Bone marrow (tissue), 2 donors: ENCODE results near the gene BSN.
"Not testable (repeated sequence)": the region's sequence is repeated elsewhere in the genome, so short reads cannot be mapped to it uniquely, and the experiment has no call there.

Experiments used
- DNase-seq, 2 donors: peaks; one replicate each; lab custom pipeline; 2025; lab: John Stamatoyannopoulos, UW

BSN gene

DNA sequence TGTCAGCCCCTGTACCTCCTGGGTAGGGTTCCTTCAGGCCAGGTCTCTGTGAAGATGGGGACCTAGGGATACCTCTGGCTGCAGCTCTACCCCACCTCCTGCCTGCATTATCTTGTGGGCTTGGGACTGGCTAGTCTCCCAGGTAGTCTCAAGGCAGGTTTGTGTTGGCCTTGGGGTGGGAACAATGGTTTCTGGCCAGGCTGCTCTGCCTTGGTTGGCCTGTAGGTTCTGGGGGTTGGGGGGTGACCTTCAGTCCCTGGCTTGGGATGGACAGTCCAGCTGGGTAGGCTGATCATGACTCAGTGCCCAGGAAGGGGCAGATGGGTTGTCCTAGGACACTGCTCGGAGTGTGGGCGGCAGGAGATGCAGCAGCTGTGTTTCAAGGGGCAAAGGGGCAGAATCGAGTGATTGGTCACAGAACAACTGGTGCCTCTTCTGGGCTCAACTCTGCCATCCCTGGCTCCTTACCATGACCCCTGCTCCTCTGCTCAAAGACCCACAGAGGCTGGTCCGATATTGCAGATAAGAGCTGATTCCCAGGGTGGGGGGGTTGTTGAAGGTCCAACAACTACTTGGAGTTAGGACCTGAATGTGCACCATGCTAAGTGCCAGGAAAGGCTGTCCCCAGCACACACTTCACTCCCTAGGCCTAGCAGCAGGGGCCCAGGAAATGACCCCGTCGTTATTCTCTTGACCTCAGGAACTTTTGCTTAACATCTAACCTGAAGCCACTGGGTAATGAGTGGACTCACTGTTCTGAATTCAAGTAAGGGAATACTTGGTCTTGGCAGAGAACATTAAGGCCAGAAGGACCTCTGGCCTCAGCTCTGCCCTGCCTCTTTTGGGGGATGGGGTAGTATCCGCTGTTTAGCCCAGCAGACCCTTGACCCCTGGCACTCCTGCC lies 18.1 kb upstream of the BSN start:
- no peak for DNase-seq

DNA sequence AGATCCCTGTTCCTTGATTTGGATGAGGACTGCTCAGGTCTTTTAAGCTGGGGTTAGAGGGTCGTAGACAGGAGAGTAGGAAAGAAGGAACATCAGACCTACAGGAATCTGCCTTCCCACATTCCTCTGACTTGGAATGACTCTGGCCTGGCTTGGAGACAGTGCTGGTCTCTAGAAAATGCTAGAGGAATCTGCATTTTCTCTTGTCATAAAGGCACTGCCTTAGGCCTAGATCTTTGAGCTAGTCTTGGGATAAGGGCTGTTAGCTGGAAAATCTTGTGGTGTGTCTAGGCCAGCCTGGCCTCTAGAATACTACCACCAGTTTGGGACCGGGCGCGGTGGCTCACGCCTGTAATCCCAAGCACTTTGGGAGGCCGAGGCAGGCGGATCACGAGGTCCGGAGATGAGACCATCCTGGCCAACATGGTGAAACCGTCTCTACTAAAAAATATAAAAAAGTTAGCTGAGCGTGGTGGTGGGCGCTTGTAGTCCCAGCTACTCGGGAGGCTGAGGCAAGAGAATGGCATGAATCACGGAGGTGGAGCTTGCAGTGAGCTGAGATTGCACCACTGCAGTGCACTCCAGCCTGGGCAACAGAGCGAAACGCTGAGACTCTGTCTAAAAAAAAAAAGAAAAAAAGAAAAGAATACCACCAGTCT lies 17.3 kb upstream of the BSN start:
- DNase-seq = no peak

DNA sequence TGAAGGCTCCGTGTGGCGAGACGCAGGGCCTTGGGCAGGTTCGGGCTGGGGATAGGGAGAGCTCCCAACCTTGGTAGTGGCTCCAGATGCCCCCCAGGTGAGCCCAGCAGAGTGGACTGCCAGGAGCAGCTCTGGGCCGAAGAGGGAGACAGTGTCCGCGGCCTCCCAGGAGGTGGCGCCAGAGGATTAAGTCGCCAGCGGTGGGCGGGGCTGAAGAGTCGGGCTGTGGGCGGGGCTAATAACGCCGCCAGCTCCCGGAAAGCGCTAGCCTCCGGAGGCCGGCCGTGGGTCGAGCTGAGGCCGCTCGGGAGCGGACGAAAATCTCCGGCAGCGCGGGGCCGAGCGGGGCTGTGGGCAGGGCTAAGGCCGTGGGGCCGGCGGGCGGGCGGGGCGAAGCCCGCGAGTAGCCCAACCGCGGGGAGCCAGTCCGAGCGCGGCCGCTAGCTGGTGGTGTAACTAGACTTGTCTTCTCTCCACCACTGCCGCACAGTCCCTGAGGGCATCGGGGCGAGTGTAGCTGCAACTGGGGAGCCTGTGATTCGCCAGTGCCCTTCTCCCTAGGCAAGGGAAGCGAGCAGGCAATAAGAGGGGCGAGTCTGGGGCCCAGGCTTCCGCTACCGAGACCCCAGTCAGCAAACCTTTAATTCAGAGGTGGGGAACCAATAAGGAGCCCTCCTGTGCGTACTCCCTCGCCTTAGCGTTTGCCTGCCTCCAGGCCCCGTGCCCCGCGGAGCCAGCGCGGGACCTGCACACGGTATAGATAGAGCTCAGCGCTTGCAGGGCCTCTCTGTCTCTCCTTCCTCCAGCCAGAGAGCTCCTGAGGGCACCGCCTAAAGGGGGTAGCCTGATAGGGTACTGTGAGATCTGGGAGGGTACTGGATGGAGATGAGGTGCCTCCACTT lies 14.4 kb upstream of the BSN start:
- peak; percentile 67 to 90 for DNase-seq

DNA sequence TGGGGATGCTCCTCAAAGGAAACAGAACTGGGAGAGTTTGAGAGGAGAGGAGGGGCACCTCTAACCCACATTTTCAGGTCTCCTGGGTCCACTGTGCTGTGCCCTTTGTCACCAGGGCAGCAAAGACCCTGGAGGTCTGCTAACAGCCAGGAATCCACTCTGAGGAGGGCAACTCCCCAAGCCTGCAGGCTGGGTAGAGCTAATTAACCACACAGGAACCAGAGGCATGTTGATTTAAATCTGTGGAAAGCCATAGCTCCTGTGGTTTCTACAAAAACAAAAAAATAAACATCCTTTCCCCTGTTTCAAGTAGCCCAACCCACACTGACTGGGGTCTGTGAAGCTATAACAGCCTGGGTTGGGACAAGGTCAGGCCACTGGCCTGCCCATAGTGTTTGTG lies 2.2 kb upstream of the BSN start:
- DNase-seq = no peak

DNA sequence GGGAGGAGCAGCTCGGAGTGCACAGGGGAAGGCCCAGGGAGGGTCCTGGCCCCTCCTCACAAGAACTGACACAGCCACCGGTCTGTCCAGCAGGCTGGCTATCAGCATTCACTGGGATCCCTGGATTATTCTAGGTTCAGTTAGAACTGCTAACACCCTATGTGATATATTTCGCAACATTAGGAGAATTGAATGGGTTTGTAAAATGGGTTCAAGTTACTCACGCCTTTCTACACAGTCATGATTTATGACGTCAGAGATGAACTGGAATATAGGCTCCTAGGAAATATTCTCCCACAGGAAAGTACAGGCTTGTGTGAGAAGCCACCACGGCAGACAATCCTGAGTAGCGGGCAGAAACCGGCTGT lies 969 bp upstream of the BSN start:
- no peak for DNase-seq

DNA sequence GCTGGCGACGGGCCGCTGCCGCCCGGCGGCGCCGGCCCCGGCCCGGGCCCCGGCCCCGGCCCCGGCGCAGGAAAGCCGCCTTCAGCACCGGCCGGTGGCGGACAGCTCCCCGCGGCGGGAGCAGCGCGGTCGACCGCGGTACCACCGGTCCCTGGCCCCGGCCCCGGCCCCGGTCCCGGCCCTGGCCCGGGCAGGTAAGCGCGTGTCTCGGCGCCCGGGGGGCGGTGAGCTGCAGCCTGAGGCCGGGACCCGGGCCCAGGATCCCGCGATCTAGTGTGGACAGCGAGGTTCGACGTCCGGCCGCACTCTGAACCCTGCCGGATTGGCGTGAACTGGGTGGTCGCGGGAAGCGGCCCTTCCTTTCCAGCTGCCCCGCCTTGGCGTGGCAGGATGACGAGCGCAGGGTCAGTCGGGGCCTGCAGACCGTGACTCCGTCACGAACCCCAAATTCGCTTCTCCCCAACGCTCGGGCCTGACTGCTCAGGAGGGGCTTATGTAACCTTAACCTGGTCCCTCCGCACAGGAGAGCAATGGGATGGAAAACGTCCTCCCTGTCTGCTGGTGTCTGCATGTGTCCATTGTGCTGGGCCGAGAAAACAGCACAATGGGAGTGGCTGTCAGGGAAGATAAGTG lies 472 bp downstream of the BSN start:
- DNase-seq = no peak

DNA sequence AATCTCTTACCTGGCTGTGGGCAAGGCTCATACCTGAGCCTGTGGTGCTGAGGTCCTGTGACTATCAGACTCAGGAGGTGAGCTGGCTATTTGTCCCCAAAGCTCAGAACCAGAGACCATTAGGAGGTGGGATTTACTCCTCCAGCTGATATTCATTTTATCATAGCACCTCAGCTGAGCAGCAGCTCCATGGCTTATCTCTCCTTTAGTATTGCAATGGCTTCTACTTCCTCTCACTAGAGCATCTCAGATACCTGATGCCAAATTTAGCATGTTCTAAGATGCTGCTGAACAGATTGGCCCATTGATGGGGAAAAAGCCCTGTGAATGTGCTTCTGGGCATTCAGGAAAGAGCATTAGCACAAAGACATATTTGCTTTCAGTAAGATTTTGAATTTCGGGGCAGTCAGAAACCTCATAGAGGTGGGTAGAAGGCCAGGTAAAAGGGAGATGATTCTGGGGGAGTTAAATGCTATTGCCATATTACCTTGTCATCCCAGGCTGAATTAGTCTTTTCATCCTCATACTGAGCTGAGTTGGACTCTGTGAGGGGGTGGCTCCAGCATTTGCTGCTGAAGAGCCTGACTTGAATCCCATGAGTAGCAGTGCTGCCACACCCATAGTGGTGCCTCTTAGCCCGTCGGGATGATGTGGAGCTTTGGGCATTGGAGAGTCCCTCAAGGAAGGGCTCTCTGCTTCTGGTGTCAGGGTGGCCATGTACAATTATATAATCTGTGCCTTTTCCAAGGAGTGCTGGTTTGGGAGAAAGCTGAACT lies 2.4 kb downstream of the BSN start:
- DNase-seq = no peak

DNA sequence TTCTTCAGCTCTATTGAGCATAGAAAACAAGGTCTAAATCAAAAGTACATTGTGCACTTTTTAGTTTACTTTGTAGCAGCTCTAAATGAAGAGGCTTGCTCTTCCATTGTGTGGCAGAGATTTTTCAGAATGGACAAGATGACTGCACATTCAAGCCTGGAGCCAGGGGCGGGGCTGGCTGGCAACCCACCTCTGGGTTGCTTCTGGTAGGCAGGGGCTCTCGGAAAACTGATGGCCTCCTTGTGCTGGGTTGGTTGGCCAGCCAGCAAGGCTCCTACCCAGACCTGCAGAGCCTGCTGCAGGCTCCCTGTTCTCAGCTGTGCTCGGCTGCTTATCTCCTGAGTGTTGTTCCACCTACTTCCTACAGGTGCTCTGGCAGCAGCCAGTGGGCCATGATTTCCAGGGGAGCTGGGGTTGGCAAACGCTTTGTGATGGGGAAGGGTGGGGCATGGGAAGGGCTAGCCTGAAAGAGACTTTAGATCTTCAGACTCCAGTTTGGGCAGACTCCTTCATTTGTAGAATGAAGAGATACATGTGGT lies 8.8 kb downstream of the BSN start:
- no peak for DNase-seq

DNA sequence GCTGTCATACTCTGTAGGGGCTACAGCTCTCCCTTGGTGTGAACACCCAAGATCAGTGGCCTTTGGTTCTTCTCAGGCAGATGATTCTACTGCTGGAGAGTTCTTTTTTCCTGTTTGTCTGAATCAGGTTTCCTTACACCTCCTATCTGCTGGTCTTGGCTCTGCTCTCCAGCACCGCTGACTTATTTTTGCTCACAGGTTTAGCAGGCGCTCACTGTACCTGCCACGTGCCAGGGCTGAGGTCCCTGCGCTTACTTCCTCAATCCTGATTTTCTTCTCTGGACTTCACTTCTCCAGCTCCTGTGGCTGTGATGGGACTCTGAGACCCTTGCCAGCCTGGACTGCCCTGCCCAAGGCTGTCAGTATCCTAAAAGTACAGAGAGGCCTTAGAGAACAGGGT lies 9.5 kb downstream of the BSN start:
- no peak for DNase-seq

DNA sequence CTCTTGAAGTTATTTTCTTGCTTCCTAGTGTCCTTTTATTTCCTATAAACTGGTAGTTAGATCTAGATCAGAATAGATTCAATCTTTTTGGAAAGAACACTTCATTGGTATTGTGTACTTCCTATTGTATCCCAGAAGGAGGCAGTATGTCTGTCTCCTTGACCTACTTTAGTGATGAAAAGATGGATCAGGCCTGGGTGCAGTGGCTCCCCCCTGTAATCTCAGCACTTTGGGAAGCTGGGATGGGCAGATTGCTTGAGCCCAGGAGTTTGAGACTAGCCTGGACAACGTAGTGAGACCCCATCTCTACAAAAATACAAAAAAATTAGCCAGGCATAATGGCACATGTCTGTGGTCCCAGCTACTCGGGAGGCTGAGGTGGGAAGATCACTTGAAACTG lies 12.0 kb downstream of the BSN start:
- DNase-seq = no peak

DNA sequence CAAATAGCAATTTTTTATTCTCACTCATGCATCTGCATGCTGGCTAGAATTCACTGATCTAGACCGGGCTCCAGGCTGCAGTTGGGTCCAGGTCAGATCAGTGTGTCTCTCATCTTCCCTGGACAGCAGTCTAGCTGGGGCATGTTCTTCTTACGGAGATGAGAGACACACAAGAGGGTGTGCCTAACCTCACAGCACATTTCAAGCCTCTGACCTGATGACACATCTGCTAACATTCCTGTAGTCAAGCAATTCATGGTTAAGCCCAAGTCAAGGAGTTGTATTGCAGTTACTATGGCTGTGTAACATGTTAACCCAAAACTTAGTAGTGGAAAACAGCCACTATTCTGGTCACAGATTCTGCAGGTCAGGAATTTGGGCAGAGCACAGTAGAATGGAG lies 13.1 kb downstream of the BSN start:
- DNase-seq = no peak

DNA sequence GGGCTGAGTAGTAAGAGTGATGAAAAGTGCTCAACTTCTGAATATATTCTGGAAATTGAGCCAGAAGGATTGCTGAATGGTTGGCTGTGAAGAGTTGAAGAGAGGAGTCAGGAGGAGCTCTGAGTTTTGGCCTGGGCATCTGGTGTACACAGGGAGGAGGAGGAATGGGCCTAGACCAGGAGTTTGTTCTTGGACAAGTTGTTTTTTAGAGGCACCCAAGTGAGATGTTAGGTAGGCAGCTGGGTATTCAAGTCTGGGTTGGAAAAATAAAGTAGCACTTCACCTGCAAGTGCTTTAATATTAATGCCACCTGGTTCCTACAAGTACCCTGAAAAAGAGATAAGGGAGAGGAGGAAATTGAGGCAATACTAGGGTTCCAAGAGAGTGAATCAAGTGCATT lies 14.7 kb downstream of the BSN start:
- DNase-seq = no peak

DNA sequence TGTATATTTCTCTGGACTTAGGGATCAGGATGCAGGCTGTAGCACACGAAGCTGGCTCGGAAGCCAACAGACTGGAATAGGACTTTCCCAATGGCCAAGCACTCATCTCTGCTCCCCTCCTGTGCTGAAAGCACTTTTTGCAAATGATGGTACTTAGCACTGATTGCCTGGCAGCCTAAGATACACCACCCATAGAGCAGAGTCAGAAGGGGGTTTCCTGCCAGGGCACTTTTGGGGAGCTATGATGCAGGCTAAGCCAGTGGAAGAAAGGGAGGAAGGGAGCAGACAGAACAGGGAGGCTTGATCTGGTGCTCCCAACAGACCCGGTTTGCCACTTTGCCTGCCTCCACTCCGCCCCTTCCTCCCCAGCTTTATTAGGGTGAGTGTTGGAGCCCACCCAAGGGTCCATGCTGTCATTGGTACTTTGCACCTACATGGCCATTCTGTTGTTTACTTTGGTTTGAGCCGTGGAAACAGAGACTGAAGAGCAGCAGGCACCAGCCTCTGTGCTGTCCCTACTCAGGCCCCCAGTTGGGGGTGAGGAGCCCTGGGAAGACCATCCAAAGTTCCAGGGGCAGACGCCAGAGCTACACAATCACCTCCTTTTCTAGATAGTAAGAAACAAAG lies 15.9 kb downstream of the BSN start:
- DNase-seq = no peak

DNA sequence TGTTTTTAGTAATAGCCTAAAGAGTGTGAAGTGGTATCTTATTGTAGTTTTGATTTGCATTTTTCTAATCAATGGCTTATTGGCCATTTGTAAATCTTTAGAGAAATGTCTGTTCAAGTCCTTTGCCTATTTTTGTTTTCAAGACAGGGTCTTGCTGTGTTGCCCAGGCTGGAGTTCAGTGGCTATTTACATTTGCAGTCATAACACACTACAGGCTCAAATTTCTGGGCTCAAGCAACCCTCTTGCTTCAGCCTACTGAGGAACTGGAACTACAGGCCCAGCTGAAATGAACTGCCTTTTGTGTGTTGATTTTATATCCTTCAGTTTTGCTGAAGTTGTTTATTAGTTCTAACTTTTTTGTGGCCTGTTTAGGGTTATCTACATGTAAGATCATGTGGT lies 27.9 kb downstream of the BSN start:
- DNase-seq = no peak

DNA sequence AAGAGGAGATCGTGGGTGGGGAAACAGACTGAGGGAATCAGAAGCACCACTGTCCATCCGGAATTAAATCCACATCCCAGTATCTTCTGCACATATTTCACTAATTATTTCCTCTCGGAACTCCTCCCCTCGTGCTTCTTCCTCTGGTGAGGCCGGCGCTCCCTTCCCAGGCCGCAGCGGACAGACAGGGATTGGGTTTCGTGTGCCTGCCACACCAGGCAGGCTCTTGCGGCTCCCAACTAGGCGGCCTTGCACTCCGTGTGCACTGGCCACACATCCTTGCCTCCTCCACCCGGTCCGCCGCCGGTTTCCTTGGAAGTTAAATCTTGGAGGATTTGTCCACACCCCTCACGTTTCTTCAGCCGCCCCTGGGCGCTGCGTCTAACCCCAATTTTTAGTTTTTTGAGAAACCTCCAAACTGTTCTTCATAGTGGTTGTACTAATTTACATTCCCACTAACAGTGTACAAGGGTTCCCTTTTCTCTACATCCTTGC lies 31.0 kb downstream of the BSN start:
- DNase-seq = not testable (repeated sequence)

DNA sequence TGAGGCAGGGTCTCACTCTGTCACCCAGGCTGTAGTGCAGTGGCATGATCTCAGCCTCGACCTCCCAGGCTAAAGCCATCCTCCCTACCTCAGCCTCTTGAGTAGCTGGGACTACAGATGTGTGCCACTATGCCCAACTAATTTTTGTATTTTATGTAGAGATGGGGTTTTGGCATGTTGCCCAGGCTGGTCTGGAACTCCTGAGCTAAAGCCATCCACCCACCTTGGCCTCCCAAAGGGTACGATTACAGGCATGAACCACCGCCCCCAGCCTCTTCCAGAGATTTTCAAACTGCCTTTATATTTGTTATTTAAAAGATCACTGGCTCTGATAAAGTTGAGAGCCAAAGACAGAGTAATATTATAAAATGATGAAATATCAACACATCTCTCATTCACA lies 37.3 kb downstream of the BSN start:
- DNase-seq = no peak

DNA sequence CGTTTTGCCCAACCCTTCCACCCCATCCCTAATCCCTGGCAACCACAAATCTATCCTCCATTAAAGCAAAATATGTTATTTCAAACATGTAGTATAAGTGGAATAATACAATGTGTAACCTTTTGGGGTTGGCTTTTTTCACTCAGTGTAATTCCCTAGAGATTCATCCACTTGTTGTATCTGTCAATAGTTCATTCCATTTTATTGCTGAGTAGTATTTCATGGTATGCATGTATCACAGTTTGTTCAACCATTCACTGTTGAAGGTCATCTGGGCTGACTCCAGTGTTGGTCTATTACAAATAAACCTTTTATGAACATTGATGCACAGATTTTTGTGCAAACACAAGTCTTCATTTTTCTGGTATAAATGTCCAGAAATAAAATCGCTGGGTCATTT lies 38.8 kb downstream of the BSN start:
- DNase-seq = no peak

DNA sequence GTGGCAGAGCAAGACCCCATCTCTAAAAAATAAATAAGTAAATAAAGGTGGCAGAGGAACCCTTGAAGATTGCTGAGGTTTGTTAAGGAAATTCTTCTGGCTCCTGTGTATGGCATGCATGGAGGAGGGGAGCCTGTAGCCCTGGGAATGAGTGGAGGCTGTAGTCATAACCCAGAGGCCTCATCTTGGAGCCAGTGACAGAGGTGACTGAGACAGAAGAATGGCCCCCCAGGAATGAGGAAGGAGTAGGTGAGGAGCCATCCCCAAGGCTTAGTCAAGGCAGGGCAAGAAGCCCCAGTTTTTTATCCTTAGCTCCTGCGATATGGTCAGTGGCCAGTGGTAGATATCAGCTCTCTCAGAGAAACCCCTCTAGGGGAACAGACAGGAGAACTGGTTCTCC lies 46.5 kb downstream of the BSN start:
- no peak for DNase-seq

DNA sequence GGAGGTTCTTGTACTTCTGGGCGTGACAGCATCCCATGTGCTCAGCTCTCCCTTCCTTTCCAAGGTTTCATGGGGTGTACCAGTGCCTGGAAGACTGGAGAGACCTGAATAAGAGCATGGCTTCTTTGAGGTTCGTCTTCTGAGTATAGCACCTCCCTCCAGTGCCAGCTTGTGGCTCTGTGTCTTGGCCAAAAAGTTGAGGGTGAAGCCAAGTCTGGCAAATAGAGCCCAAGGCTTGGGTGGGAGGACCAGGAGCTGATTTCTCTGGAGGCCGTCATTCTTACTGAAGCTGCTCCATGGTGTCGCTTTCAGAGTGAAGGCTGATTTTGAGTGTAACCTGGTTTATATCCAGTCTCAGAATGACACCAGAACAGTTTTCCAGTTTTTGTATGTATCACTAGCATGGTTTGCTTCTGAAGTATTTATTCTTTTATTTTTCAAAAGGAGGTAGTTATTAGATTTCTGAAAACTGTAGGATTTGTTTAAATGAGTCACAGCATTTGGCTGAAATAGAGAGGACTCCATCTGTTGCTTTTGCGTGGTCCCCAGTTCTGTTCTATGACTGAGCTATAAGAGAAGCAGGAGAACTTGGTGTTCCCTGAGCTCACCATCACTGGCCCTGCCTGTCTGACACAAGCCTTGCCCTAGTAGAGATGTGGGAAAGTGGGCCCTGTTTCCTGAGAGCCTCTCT lies 47.2 kb downstream of the BSN start:
- DNase-seq = no peak

DNA sequence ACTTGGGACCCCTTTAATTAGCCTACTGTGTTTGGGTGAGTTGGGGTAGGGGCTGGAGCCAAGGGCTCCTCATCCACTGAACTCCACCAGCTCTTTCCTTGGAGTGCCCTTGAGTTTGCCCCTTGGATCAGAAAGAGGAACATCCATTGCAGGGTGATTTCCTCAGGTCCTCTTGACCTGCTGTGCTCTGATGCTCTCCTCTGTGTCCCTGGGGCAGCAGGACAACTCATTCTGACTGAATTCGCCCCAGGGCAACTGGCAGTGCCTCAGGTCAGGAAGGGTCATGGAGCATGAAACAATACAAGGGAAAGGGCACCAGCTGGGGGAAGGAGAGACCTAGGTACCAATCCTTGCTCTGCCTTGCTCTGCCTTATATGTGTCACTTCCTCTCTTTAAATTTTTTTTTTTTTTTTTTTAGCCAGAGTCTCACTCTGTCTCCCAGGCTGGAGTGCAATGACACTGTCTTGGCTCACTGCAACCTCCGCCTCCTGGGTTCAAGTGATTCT lies 47.8 kb downstream of the BSN start:
- no peak for DNase-seq
